ENCODE measurements around the gene CHGA. TPM values are rescaled to one million over a fixed set of nuclear protein-coding genes. Genes with fewer than 3 reads are reported as not detected.
A peak's percentile ranks its signal among the peaks of the same experiment; 100 is the strongest.

CHGA gene
- total and polyA plus RNA-seq, 2 of the 13 experiments (the other 11 are each of a cell fraction or from before 2014, with no cell fraction given): not detected

GRCh38 chr14:92922883-92923743 lies at the start of gene CHGA (continued):
- TF ChIP-seq ZNF142 (CRISPR knock-in tag; IDR thresholded peaks at IDR 0.05) (peak; percentile 79; the same call in 1 of the 2 replicates), ZNF451 (CRISPR knock-in tag; IDR thresholded peaks at IDR 0.05) (peak; percentile 77), E2F1 (CRISPR knock-in tag; IDR thresholded peaks at IDR 0.05) (peak; percentile 76), SIN3B (IDR thresholded peaks at IDR 0.05; ENCODE audit: low read length) (no peak), ZNF136 (CRISPR knock-in tag; IDR thresholded peaks at IDR 0.05; ENCODE audit: low read depth) (no peak), ERF (CRISPR knock-in tag; IDR thresholded peaks at IDR 0.05) (peak; percentile 99), TMF1 (CRISPR knock-in tag; IDR thresholded peaks at IDR 0.05; ENCODE audit: low read depth) (peak; percentile 96), PHF8 (CRISPR knock-in tag; IDR thresholded peaks at IDR 0.05) (no peak), GATAD1 (CRISPR knock-in tag; IDR thresholded peaks at IDR 0.05) (peak; percentile 53; the same call in 1 of the 2 replicates), ZNF512B (CRISPR knock-in tag; IDR thresholded peaks at IDR 0.05; ENCODE audit: borderline replicate concordance) (no peak), ZNF644 (CRISPR knock-in tag; IDR thresholded peaks at IDR 0.05; ENCODE audit: low read depth) (0 out of 2 replicates have a peak, but pooled peaks have one; percentile 33), IKZF5 (CRISPR knock-in tag; IDR thresholded peaks at IDR 0.05) (peak; percentile 56; the same call in 1 of the 2 replicates), ZNF83 (CRISPR knock-in tag; IDR thresholded peaks at IDR 0.05; ENCODE audit: borderline replicate concordance) (0 out of 2 replicates have a peak, but pooled peaks have one; percentile 50), ZGPAT (CRISPR knock-in tag; IDR thresholded peaks at IDR 0.05) (peak; percentile 57; the same call in 1 of the 2 replicates)
